Left lung (tissue), 10 donors: Measurements from ENCODE around the gene PDE4B. TPM values are rescaled to one million over a fixed set of nuclear protein-coding genes. Genes with fewer than 3 reads are reported as not detected.
"Not testable (repeated sequence)": the region's sequence is repeated elsewhere in the genome, so short reads cannot be mapped to it uniquely, and the experiment has no call there.

Experiments used
- ATAC-seq: fragments of 200-7000 bp; cut with Tn5 transposase; one replicate; pipeline ENCODE4 v1.9.1; 2020; ENCODE audit warnings: moderate library complexity
- DNase-seq, 4 donors: peaks; one replicate each; pipeline ENCODE4 v3.0.0-alpha.2; 2013 to 2020
- H3K27ac ChIP-seq, 2 donors: fragments of 200-600 bp; sonication (generic) in 1 of 2; one replicate each; pipeline versions ENCODE4 v1.5.0 to v1.8.0; 2020 to 2021
- H3K27me3 ChIP-seq, 2 donors: fragments of 200-600 bp; sonication (generic) in 1 of 2; one replicate each; pipeline versions ENCODE4 v1.5.0 to v1.8.0; 2020 to 2021
- H3K36me3 ChIP-seq, 2 donors: fragments of 200-600 bp; sonication (generic) in 1 of 2; one replicate each; pipeline versions ENCODE4 v1.5.0 to v1.8.0; 2020 to 2021
- H3K4me1 ChIP-seq, 2 donors: fragments of 200-600 bp; one replicate each; pipeline ENCODE4 v1.8.0; 2021
- H3K4me3 ChIP-seq, 2 donors: fragments of 200-600 bp; sonication (generic) in 1 of 2; one replicate each; pipeline versions ENCODE4 v1.5.0 to v1.8.0; 2020 to 2021; ENCODE audit warnings: mild to moderate bottlenecking in 1 of 2
- H3K9me3 ChIP-seq, 2 donors: fragments of 200-600 bp; sonication (generic) in 1 of 2; one replicate each; pipeline versions ENCODE4 v1.5.0 to v1.8.0; 2020 to 2021
- intact Hi-C, 2 donors: fragments of 100-400 bp; cut with DNase I; formaldehyde crosslinking; loops; one replicate each; pipeline versions ENCODE4 v1.11.2 to v1.14.2; 2022
- polyA plus RNA-seq, 6 donors: library from polyadenylated mRNA; unstranded; fragments of 120-200 nt; gene quantifications; one replicate each; pipeline ENCODE4 v1.2.1, GENCODE V29; 2013; ENCODE audit not compliant: insufficient read length in 6 of 6
- total RNA-seq, 2 donors: library from RNA; stranded (reverse); fragmentation: NEBNext Ultra II Directional; extraction: Animal tissue kit (Norgen Biotek cat#: 25700); gene quantifications; one replicate each; pipeline ENCODE4 v1.2.1, GENCODE V29; 2021
- TF ChIP-seq, protein P1 (sequence below), 2 donors: fragments of 200-600 bp; sonication (generic) in 1 of 2; IDR thresholded peaks; one replicate each; pipeline versions ENCODE4 v1.5.0 to v1.8.0; 2021; ENCODE audit warnings: antibody characterized with exemption in 2 of 2
- donor health status: DM: no; HTN: yes; CAD: no.
- donor health status: DM: no; HTN: no; CAD: no.

PDE4B gene
- total and polyA plus RNA-seq, 8 donors, result 8.6 to 50.7 (median 19.2) TPM

DNA sequence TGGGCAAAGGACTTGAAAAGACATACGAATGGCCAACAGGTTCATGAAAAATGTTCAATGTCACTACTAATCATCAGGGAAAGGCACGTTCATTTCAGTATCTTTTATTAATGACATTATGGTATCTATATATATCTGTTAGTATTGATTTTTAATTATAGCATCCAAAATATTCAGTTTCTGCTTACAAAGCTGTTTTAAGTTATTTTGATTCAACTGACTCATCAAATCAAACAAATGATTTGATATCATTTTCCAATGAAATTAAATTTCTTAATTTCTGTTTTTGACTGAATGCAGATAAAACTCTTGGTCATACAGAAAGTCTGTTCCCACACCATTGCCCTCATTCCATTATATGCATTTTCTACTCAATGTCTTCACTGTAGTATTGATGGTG is 315.9 kb downstream of the PDE4B start:
- no peaks in the 10 kb centered on the region for H3K4me1 ChIP-seq
- no peaks in the 10 kb centered on the region for H3K27me3 ChIP-seq
- intact Hi-C loops, result no loop called here
- no peaks in the 10 kb centered on the region for H3K36me3 ChIP-seq
- no peaks in the 10 kb centered on the region for H3K9me3 ChIP-seq
- ATAC-seq (no peak), DNase-seq (no peak)
- H3K4me3 ChIP-seq, result no peak overlapping the region
- H3K27ac ChIP-seq, result no peak overlapping the region
- TF ChIP-seq, protein P1, sequence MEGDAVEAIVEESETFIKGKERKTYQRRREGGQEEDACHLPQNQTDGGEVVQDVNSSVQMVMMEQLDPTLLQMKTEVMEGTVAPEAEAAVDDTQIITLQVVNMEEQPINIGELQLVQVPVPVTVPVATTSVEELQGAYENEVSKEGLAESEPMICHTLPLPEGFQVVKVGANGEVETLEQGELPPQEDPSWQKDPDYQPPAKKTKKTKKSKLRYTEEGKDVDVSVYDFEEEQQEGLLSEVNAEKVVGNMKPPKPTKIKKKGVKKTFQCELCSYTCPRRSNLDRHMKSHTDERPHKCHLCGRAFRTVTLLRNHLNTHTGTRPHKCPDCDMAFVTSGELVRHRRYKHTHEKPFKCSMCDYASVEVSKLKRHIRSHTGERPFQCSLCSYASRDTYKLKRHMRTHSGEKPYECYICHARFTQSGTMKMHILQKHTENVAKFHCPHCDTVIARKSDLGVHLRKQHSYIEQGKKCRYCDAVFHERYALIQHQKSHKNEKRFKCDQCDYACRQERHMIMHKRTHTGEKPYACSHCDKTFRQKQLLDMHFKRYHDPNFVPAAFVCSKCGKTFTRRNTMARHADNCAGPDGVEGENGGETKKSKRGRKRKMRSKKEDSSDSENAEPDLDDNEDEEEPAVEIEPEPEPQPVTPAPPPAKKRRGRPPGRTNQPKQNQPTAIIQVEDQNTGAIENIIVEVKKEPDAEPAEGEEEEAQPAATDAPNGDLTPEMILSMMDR (IDR thresholded peaks at IDR 0.05), result no peak

DNA sequence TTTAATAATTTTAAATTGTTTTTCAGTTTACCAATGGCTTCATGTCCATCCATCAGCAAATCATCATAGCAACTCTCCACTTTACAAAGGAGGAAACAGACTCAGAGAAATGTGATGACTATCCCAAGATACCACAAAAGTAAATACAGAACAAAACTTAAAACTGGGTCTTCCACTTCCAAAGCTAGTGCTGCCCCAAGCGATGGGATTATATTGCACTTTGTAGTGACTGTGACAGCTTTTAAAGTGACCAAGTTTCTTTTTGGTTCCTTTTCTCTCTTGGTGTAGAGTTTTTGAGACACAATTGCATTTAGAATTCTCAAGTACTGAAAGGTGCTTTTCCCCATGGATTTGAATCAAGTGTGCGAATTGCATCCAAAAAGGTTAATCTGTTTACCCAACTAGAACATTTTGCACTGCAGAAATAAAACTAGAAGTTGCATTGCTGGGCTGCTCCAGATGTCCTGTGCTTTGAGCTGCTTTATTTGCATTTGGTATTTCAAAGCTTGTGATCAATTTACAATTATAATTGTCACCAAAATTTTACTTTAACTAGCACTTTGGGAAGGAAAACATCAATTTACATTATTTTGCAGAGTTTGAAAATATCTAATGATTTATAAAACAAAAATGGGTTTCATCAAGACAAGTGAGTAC is 320.2 kb downstream of the PDE4B start:
- Histone ChIP-seq H3K27me3 (no peaks in the 10 kb centered on the region), H3K27ac (no peak overlapping the region), H3K9me3 (no peaks in the 10 kb centered on the region), H3K36me3 (no peaks in the 10 kb centered on the region), H3K4me1 (no peaks in the 10 kb centered on the region), H3K4me3 (no peak overlapping the region)
- TF ChIP-seq, protein P1 (IDR thresholded peaks at IDR 0.05), result no peak
- intact Hi-C loops, result no loop called here
- DNase-seq (no peak), ATAC-seq (no peak)

DNA sequence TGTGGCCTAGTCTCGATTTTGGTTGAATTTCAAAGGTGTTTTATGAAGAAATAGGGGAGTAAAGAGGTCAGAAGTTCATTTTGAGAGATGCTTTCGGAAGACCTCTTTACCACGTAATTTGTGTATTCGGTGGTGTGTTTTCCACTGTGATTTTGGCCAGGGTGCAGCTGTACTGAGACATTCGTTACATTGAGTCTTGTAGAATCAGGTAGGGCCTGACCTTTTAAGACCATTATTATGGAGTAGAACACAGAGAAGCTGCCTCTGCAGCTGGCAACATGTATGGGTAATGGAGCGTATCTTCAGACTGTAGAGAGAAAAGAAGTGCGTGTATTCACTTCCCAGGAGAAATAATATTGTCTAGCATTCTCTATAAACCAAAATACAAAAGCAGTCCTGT is 326.5 kb downstream of the PDE4B start:
- intact Hi-C loops, result no loop called here
- no peaks in the 10 kb centered on the region for H3K36me3 ChIP-seq
- no peak for ATAC-seq

DNA sequence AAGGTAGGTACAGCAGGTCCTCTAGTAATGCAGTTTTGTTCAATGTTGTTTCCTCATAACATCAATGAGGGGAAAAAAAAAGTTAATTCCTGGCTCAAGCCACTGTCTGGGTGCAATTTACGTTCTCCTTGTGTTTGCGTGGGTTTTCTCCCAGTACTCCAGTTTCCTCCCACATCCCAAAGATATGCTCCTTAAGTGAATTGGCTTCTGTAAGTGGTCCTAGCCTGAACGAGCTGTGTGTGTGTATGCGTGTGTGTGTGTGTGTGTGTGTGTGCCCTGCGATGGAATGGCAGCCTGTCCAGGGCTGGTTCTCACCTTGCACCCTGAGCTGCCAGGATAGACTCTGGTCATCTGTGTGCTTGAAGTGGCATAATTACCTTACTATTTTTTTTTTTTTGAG is 332.0 kb downstream of the PDE4B start:
- intact Hi-C loops, result no loop called here
- ATAC-seq, result no peak
- TF ChIP-seq, protein P1 (IDR thresholded peaks at IDR 0.05), result no peak
- no peaks in the 10 kb centered on the region for H3K9me3 ChIP-seq
- peak in 1 of 4 donors; percentile 17 for DNase-seq
- H3K4me3 ChIP-seq, result no peak overlapping the region
- no peak overlapping the region for H3K27ac ChIP-seq
- H3K4me1 ChIP-seq, result no peaks in the 10 kb centered on the region
- no peaks in the 10 kb centered on the region for H3K36me3 ChIP-seq
- no peaks in the 10 kb centered on the region for H3K27me3 ChIP-seq

More for the DNA sequence above, 326.5 kb downstream of the PDE4B start:
- Histone ChIP-seq H3K27me3 (no peaks in the 10 kb centered on the region), H3K4me1 (no peaks in the 10 kb centered on the region), H3K4me3 (no peak overlapping the region), H3K27ac (no peak overlapping the region), H3K9me3 (no peaks in the 10 kb centered on the region)
- DNase-seq, result no peak
- TF ChIP-seq, protein P1 (IDR thresholded peaks at IDR 0.05), result no peak

DNA sequence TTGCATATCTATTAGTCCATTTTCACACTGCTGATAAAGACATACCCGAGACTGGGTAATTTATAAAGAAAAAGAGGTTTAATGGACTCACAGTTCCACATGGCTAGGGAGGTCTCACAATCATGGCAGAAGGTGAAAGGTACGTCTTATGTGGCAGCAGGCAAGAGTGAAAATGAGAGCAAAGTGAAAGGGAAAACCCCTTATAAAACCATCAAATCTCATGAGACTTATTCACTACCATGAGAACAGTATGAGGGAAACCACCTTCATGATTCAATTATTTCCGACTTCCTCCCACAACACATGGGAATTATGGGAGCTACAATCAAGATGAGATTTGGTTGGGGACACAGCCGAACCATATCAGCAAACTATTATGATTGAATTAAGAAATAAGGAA is 335.9 kb downstream of the PDE4B start:
- ATAC-seq, H3K36me3 ChIP-seq, H3K4me1 ChIP-seq, DNase-seq, H3K9me3 ChIP-seq, intact Hi-C loops, H3K27ac ChIP-seq, H3K4me3 ChIP-seq, H3K27me3 ChIP-seq: not testable (repeated sequence)

DNA sequence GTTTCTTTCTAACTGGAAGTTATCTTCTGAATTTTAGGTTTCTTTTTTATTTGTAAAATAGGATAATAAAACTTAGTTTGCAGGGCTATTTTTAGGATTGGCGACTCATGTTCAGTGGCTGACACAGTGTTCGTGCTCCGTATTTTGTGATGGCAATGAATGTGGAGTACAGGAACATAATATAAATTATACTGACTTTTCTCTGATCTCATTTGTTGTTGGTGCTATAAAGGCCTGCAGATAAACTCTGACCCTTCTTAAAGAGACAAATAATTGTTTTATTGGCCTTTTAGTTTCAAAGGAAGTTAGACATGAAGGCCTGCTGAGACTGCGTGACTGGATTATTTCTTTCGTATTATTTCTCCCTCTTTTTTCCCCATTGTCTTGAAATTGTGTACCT is 339.6 kb downstream of the PDE4B start:
- ATAC-seq (no peak), DNase-seq (no peak)
- intact Hi-C loops, result no loop called here
- H3K27ac ChIP-seq, result no peak overlapping the region
- no peaks in the 10 kb centered on the region for H3K36me3 ChIP-seq
- TF ChIP-seq, protein P1 (IDR thresholded peaks at IDR 0.05), result no peak
- no peaks in the 10 kb centered on the region for H3K27me3 ChIP-seq
- H3K9me3 ChIP-seq, result no peaks in the 10 kb centered on the region
- H3K4me1 ChIP-seq, result no peaks in the 10 kb centered on the region
- no peak overlapping the region for H3K4me3 ChIP-seq
